Stimulated activated CD4-positive, alpha-beta T cell treated with anti-CD3 and anti-CD28 coated beads, Interleukin-1b, Interleukin-23, amount 100 ng/mL, for 24 hours (primary cell): ENCODE data around the gene TAF4.
"Not testable (repeated sequence)": the region's sequence is repeated elsewhere in the genome, so short reads cannot be mapped to it uniquely, and the experiment has no call there.

ENCODE experiments used
- DNase-seq, 4 experiments: peaks; one replicate each; pipeline ENCODE4 v3.0.0-alpha.2; 2020; ENCODE audit warnings: low read depth in 4 of 4, low spot score in 1 of 4

The TAF4 gene

GRCh38 chr20:62003567-62004405 lies 61.9 kb downstream of the TAF4 start:
- DNase-seq, result no peak

- DNase-seq, result no peak
Measured at GRCh38 chr20:62002882-62003480, 62.7 kb downstream of the TAF4 start.

DNA sequence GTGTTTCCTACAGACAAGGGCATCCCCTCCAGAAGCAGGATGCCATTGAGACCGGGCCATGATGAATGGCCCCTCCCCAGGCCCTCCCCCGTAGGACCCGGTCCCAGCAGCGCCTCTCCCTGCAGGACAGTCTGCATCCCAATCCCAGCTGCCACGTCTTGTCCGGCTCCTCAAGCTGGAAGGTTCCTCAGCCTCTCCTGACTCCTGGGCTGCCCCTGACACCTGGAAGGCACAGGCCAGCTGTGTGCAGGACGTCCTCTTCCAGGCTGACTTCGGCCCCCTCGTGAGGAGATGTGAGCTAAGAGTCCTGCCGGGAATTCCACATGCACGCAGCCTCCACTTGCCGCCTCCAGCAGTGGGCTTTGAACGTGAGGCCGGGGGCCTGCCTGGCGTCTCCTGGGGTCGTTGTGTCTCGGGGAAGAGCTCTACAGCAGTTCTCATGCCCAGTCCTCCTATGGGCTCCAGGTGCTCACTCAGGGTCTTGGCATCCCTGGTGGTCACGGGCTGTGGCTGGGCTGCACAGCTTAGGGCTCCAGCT lies 64.4 kb downstream of the TAF4 start:
- DNase-seq, result no peak

GRCh38 chr20:61998343-61999121 lies 67.1 kb downstream of the TAF4 start:
- no peak for DNase-seq

- no peak for DNase-seq
Measured at GRCh38 chr20:61997891-61998290, 67.8 kb downstream of the TAF4 start.

DNA sequence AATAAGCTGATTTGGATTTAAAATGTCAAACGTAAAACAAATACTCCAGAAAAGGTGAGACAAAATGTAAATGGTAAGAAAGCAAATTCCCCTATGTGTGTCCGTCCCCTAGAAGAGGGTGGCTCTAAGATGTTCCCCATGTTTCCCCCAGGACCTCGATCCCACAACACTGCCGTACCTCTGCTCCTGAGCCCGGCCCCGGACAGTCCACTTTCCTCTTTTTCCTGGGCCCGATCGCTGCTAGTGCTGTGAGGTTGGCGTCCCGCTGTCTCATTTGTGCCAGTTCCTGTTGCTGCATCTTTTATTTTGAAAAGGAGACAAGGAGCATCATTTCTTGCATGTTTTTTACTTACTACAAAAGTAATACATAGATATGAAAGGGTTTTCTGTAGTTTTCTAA lies 68.3 kb downstream of the TAF4 start:
- DNase-seq, result no peak

DNA sequence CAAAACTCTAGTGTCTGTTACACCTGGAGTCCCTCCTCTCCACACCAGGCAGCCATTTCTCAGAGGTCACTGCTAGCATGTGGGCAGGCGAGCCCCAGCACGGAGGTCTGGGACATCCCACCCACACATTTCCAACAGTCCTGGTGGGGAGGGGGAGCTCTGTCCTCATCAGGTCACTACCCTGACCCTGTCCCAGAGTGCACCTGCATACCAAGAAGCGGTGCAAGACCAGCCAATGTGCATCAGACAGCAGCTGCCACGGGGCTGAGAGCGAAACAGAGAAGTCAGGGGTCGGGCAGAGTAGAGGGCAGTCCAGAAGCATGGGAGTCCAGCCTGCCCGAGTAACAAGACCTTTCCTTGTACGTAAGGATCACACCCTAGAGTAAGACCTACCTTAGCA lies 71.1 kb downstream of the TAF4 start:
- no peak for DNase-seq

GRCh38 chr20:61993058-61993457 lies 72.6 kb downstream of the TAF4 start:
- DNase-seq, result no peak

- DNase-seq, result no peak
Measured at GRCh38 chr20:61991476-61991875, 74.2 kb downstream of the TAF4 start.

- no peak for DNase-seq
Measured at GRCh38 chr20:61990484-61990883, 75.2 kb downstream of the TAF4 start.

DNA sequence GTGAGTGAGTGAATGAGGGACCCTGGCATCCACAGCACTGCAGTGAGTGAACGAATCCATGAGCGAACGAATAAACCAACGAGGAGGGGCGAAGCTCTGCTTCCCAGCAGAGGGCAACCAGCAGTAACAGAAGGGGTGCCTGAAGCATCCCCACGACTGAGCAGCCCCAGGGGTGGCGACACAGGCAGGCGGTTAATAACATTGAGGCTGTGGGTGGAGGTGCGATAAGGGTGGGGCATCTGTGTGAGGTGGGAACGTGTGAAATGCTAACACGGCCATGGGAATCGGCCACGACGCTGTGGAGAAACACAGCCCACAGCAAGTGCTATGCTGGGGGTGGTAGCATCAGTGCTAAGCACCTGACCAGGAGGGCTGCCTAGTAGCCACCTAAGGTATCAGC lies 75.9 kb downstream of the TAF4 start:
- DNase-seq, result no peak

GRCh38 chr20:61988665-61989064 lies 77.0 kb downstream of the TAF4 start:
- DNase-seq, result no peak

GRCh38 chr20:61986762-61987321 lies 78.8 kb downstream of the TAF4 start:
- no peak for DNase-seq

DNA sequence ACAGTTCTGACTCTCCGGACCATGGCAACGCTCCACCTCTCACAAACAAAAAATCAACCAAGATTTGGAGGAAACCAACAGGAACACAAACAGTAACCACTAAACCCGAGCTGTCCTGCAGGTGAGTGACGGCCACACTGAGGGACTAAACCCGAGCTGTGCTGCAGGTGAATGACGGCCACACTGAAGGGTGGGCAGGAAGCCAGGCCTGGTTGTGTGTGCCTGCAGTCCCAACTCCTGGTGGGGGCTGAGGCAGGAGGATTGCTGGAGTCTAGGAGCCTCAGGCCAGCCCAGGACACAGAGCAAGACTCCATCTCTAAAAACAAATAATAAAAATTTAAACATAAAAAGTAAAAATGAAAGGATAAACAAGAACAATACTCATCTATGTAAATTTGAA lies 80.6 kb downstream of the TAF4 start:
- no peak for DNase-seq

- DNase-seq, result not testable (repeated sequence)
Measured at GRCh38 chr20:61984431-61984830, 81.2 kb downstream of the TAF4 start.

- no peak for DNase-seq
Measured at GRCh38 chr20:61983965-61984364, 81.7 kb downstream of the TAF4 start.

DNA sequence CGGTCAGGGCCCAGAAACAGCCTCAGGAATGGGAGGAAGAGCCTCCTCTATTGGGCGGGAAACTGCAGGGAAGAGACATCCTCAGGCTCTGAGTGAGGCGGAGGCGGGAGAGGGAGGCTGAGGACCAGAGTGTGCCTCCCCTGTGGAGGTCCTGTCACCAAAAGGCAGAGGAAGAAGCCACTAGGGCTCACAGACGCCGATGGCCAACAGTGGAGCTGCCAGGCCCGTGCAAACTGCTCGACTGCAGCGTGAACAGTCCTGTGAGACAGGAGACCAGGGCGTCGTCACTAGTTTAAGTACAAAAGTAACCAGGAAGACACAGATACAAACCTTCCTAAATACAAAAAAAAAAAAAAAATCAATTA lies 82.7 kb downstream of the TAF4 start:
- DNase-seq, result no peak

GRCh38 chr20:61982191-61982950 lies 83.3 kb downstream of the TAF4 start:
- DNase-seq, result no peak

- DNase-seq, result not testable (repeated sequence)
Measured at GRCh38 chr20:61981691-61982090, 84.0 kb downstream of the TAF4 start.

GRCh38 chr20:61980647-61981583 lies 84.8 kb downstream of the TAF4 start:
- DNase-seq, result no peak
